GM19099 (cell line): ENCODE data around the gene BCAR3.

Experiments
- POLR2A ChIP-seq: IDR thresholded peaks from 3 replicates; pipeline ENCODE4 v1.6.1; 2011; ENCODE audit warnings: low read depth; ENCODE audit not compliant: insufficient read length; ENCODE audit errors: extremely low read depth

Gene BCAR3

DNA sequence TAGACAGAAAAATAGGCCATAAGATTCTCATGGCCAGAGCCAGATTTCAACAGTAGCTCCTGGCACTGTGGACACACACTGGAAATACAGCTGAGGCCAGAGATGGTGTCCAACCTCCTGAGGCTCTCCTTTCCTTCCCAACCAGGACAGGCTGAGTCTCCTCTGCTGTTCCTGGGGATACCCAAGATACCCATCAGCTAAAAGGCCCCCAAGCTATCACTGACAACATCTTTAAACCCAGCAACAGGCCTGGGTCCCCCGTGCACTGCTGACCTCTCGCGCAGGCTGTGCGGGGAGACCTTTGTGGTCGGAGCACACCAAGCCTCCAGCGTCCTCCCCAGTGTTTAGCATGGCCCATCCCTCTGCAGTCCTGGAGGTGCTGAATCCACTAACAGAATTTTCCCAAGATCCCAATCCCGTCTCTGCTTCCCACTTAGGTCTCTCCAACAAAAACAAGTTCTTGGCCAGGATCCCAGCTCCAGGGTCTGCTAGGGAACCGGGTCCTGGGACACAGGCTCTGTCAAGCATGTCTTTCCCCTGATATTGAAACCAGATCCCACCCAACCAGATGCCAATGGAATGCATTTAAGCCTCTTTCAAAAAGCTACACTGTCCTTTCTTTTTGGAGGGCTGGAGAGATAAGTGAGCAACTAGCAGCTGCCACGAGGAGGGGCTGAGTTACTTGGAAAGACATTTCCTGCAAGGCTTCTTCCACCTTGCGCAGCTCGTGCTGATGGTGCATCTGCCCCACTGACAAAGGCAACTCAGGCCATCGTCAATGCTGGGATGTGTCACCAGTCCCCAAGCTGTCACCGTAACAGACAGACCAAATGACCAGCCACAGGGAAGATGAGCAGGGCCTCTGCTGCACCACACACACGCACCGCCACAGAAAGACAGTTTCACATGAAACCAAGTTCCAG, 73.2 kb downstream of the BCAR3 start:
- TF ChIP-seq POLR2A = no peak

- no peak for TF ChIP-seq POLR2A
Measured at GRCh38 chr1:93607814-93608186, 73.8 kb downstream of the BCAR3 start.

- TF ChIP-seq POLR2A = no peak
Measured at GRCh38 chr1:93605812-93606512, 75.7 kb downstream of the BCAR3 start.

- no peak for TF ChIP-seq POLR2A
Measured at GRCh38 chr1:93605026-93605568, 76.5 kb downstream of the BCAR3 start.

DNA sequence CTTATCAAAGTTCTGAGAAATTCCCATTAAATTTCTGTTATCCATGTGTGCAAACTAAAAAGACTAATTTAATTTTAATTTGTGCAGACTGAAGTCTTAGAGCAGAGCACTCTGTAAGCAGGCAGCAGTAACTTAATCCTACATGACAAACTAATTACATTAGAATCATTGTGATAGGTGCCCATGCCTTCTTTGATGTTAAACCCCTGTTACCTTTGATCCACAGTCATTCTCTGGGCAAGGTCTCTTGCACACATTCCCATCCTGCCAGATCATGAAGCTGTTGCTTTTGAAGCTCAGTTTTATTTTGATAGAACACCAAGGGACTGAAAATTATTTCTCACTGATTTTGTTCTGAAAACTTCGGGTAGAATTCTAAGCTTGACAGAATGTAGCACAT, 77.2 kb downstream of the BCAR3 start:
- no peak for TF ChIP-seq POLR2A

- no peak for TF ChIP-seq POLR2A
Measured at GRCh38 chr1:93603601-93604000, 78.0 kb downstream of the BCAR3 start.

- no peak for TF ChIP-seq POLR2A
Measured at GRCh38 chr1:93603106-93603505, 78.5 kb downstream of the BCAR3 start.

GRCh38 chr1:93602101-93602500, 79.5 kb downstream of the BCAR3 start:
- no peak for TF ChIP-seq POLR2A

DNA sequence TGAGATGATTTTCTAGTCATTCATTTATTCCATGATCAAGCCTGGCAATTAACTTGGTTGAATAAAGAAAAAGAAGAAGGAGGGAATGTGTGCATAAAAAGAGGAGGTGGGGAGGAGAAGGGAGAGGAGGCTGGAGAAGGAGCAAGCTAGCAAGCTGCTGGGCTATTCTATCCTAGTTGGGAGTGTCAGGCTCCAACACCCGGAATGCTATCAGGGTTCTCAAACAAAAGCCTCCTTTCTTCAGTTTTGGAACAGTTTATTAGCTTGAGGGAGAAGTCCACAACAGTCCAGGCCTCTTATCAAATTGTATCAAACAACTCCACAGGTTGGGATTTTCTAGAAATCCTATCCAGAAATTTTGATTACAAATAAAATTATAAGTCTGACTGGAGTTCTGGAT, 80.0 kb downstream of the BCAR3 start:
- no peak for TF ChIP-seq POLR2A

- TF ChIP-seq POLR2A = no peak
Measured at GRCh38 chr1:93600663-93601062, 81.0 kb downstream of the BCAR3 start.

- no peak for TF ChIP-seq POLR2A
Measured at GRCh38 chr1:93599479-93599878, 82.2 kb downstream of the BCAR3 start.

- no peak for TF ChIP-seq POLR2A
Measured at GRCh38 chr1:93598861-93599439, 82.7 kb downstream of the BCAR3 start.

DNA sequence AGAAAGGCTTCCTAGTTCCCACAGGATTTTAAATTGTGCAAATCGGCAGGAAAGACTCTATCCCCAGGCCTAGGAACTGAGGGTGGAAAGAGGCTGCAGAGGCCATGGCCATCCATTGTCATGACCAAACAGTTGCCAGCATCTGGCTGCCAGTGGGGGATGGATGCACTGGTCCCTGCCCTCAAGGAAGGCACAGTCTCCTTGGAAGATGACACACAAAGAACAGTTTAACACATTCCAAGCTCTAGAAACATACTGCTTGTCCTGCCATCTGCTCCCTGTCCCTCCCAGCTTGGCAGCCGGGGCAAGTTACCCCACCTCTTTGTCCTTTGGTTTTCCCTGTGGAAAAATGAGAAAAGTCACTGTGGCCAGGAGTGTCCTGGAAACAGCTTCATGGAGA, 83.2 kb downstream of the BCAR3 start:
- TF ChIP-seq POLR2A = no peak

GRCh38 chr1:93597709-93598108, 83.9 kb downstream of the BCAR3 start:
- no peak for TF ChIP-seq POLR2A

DNA sequence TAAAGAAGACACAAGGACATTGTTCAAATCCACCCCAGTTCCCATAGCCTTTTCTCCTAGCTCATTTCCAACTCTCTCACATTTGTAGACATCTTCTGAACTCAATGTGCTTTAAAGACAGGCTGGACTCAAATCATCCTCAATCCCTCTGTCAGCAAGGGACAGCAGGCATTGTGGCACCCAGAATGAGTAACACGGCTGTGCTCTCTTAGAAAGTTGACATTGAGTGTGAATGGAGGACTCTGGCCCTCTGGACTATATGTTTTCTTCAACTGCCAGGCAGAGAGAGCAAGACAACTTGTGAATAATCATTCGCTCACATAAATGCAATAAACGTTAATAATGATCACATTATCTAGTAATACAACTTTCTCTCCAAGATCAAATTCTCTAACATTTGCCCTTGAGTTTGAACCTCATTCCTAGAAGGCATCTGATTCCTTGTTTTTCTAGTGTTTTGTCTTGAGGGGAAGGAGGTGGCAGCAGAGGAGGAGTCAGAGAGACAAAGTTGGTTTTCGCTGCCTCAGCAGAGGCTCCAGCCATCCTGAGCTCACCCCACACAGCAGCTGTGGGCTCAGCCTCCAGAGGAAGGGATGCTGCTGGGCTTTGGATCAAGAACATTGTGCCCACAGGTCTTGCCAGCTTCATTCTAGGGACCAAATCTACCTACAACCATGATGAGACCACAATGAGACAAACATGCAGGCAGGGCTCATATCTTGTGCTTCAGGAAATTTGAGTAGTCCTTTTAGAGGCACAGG, 85.1 kb downstream of the BCAR3 start:
- TF ChIP-seq POLR2A = no peak
